NCI-H524 treated with DMSO at 0.1 percent for 48 hours (cell line): ENCODE data around the gene SMC1B.
"Not testable (repeated sequence)": the region's sequence is repeated elsewhere in the genome, so short reads cannot be mapped to it uniquely, and the experiment has no call there.

Experiments used
- DNase-seq: peaks from one replicate; lab custom pipeline; 2025; lab: John Stamatoyannopoulos, UW

Gene SMC1B, protein sequence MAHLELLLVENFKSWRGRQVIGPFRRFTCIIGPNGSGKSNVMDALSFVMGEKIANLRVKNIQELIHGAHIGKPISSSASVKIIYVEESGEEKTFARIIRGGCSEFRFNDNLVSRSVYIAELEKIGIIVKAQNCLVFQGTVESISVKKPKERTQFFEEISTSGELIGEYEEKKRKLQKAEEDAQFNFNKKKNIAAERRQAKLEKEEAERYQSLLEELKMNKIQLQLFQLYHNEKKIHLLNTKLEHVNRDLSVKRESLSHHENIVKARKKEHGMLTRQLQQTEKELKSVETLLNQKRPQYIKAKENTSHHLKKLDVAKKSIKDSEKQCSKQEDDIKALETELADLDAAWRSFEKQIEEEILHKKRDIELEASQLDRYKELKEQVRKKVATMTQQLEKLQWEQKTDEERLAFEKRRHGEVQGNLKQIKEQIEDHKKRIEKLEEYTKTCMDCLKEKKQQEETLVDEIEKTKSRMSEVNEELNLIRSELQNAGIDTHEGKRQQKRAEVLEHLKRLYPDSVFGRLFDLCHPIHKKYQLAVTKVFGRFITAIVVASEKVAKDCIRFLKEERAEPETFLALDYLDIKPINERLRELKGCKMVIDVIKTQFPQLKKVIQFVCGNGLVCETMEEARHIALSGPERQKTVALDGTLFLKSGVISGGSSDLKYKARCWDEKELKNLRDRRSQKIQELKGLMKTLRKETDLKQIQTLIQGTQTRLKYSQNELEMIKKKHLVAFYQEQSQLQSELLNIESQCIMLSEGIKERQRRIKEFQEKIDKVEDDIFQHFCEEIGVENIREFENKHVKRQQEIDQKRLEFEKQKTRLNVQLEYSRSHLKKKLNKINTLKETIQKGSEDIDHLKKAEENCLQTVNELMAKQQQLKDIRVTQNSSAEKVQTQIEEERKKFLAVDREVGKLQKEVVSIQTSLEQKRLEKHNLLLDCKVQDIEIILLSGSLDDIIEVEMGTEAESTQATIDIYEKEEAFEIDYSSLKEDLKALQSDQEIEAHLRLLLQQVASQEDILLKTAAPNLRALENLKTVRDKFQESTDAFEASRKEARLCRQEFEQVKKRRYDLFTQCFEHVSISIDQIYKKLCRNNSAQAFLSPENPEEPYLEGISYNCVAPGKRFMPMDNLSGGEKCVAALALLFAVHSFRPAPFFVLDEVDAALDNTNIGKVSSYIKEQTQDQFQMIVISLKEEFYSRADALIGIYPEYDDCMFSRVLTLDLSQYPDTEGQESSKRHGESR

DNA sequence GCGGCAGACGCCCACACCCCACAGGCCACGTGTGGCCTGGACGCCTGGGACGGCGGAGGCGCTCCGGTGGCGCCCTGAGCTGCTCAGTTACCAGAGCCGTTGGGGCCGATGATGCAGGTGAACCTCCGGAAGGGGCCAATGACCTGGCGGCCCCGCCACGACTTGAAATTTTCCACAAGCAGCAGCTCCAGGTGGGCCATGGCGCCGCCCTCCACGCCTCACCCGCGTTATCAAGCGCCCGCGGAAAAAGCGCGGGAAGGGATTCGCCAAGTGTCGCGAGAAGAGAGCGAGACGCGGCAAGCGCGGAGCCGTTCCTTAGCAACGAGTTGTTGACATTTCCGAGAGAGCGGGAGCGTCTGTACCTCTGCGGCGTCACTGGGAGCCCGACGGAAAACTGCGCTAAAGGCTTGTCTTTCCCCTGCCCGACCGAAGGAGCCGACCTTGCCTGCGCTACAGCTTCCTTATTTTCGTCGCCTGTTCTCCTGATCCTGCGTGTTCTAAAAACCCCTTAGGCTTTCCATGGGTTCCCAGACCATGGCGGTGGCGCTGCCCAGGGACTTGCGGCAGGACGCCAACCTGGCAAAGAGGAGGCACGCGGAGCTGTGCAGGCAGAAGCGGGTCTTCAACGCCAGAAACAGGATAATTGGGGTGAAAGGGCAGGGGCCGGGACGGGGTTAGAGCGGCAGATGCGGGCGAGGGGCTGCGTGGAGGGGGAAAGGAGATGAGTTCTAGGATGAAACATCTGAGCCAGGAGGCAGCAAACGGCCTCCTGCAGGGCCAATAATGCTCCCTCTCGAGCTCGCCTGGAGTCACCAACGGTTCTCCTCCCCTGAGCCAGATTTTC lies at the start of gene SMC1B, which contains the start of gene RIBC2:
Gene SMC1B, minus strand, starts transcription at position 232 of the 844 bp plus-strand sequence. Its CDS starts 32 bp downstream, at position 200.
Gene RIBC2, plus strand, starts transcription at position 326 of the 844 bp plus-strand sequence. Its CDS starts 194 bp downstream, at position 520.
- DNase-seq, result no peak

DNA sequence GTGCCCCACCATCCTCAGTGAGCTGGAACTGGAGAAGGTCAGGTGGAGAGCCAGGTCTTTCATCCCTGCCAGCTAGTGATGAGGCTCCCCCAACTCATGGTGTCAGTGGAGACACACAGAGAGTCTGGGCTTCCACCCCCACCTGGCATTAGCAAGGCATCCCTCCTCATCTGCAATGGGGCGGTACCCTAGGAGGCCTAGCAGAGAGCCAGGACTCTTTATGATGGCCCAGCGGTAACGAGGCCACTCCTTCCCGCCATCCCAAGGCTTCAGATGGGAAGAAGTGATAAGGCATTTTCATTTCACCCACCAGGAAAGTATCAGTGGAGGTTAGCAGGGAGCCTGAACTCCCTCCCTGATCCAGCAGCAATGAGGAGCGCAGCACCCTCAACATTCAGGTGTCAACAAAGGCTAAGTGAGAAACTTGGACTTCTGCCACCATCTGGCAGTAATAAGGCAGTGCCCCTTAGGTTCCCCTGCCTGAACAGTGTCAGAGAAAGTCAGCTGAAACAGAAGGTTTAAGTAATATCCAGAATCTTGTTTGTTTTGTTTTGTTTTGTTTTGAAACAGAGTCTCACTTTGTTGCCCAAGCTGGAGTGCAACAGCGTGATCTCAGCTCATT lies 48.7 kb upstream of the SMC1B start:
- DNase-seq, result no peak

DNA sequence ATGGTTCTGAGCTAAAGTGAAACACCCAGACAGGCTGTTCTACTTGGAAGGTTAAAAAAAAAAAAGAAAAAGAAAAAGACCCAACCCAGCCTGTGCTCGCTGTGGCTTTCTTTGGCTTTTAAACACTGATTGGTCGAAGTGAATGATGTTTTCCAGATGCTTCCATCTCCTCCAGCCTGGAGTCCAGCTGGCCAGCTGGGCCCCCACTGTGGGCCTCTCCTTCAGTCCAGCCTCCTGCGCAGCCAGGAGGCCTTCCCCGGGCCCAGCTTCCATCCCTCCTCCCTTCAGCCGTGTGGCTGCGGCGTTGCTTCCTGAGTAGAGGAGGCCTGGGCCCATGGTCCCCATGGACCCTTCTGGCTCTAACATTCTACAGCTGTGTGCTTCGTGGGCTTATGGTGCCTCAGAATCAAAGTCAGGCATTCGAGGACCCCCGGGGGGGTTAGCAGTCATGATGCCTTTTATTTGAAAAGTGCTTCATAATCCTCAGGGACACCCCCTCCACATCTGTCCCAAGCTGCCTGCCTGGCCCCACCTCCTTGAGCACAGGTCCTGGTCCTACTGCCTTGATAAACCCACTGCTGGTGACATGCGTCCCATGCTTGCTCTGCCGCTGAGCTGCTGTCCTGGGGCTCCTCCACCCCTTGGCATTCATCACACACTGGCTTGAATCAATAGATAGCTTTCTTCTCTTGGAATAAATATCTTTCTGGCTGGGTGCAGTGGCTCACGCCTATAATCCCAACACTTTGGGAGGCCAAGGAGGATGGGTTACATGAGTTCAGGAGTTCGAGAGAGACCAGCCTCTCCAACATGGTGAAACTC lies 47.1 kb upstream of the SMC1B start:
- no peak for DNase-seq

DNA sequence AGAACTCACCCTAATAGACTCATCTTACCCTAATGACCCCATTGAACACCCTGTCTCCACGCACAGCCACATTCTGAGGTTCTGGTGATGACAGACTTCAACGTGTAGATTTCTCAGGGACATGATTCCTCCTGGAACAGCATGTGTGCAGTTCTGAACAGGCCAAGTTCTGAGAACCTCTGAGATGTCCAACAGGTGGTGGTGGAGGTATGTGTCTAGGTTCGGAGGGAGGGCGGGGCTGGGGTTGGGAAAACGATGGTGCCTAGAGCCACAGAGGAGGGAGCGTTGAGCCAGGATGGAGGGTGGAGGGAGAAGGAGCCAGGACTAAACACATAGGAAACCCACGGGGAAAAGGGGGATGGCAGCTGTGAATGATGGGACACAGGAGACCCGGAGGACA lies 45.8 kb upstream of the SMC1B start:
- no peak for DNase-seq

GRCh38 chr22:45458532-45458931 lies 45.1 kb upstream of the SMC1B start:
- no peak for DNase-seq

GRCh38 chr22:45456811-45457210 lies 43.4 kb upstream of the SMC1B start:
- no peak for DNase-seq

DNA sequence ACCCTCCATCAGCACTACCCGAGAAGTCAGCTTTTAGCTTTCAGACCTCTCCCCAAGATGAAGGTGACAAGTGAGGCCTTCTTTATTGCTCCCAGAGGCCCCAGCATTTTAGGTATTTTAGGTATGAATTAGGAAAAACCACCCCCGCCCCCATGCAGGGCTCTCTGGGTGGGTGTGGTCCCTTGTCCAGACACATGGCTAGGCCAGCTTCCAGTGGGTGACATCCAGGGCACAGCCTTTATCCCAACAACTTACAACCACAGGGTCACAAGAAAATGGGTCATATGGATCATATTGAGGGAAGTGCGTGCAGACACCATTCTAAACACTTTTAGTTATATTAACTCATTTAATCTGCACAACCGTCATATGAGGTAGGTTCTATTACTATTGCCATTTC lies 42.2 kb upstream of the SMC1B start:
- DNase-seq, result no peak

GRCh38 chr22:45455212-45455611 lies 41.8 kb upstream of the SMC1B start:
- DNase-seq, result no peak

DNA sequence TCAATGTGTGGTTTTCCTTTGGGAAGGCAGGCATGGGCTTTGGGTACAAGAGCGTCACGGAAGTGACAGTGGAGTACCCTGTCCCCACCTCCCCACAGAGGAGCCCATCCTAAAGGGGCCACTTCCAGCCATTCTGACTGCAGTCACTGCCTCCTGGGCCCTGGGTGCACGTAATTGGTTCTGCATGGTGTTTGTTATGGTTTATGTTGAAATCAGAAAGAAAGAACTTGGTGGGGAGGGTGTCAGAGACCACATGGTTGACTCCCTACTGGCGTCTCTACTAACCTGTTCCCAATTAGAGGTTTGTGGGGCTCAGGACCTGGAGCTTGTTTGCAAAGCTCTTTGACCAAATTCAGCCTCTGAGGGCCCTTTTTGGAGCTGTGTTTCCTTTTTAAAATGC lies 40.9 kb upstream of the SMC1B start:
- no peak for DNase-seq

GRCh38 chr22:45453764-45454163 lies 40.4 kb upstream of the SMC1B start:
- no peak for DNase-seq

- DNase-seq, result no peak
These were observed 39.4 kb upstream of the SMC1B start for GRCh38 chr22:45452565-45453379.

GRCh38 chr22:45451972-45452371 lies 38.6 kb upstream of the SMC1B start:
- DNase-seq, result no peak

GRCh38 chr22:45450921-45451651 lies 37.7 kb upstream of the SMC1B start:
- no peak for DNase-seq

- no peak for DNase-seq
These were observed 36.8 kb upstream of the SMC1B start for GRCh38 chr22:45450101-45450785.

- DNase-seq, result not testable (repeated sequence)
These were observed 36.0 kb upstream of the SMC1B start for GRCh38 chr22:45449442-45449841.

DNA sequence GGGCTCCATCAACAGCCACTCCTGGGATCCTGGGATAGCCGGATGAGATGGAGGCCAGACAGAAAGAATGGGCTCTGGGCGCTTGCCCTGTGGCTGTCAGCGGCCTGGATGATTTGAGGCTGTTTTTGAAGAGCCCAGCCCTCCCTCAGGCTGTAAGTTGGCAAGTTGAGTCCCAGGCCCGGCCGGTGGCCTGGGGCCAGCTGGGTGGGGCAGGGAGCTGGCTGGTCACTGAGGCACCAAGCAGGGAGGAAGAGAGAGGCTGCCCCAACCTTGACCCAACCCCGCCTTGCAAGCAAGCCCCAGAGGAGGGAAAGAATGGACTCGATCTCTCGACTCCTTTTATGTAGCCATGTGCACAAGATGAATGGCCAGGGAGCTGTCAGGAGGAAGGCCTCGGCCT lies 35.0 kb upstream of the SMC1B start:
- no peak for DNase-seq

DNA sequence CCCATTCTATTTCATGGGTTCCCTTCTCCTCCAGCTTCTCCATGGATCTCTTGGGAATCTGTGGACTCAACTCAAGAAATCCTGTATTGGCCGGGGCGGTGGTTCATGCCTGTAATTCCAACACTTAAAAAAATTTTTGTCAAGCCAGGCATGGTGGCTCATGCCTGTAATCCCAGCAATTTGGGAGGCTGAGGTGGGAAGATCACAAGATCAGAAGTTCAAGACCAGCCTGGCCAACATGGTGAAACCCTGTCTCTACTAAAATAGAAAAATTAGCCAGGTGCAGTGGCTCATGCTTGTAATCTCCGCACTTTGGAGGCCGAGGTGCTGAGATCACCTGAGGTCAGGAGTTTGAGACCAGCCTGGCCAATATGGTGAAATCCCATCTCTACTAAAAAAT lies 34.2 kb upstream of the SMC1B start:
- DNase-seq, result not testable (repeated sequence)

GRCh38 chr22:45446216-45446615 lies 32.8 kb upstream of the SMC1B start:
- no peak for DNase-seq
